Measurements from ENCODE around the gene DDHD1.
"Not testable (repeated sequence)": the region's sequence is repeated elsewhere in the genome, so short reads cannot be mapped to it uniquely, and the experiment has no call there.

DDHD1 gene

GRCh38 chr14:53152887-53153701 lies at the start of gene DDHD1:
Gene DDHD1 (minus strand): TSS chr14:53153323. CDS start chr14:53153098, 225 bp downstream.
- H3K4me3 ChIP-seq (ENCODE audit: low read depth, low read length), result peak within 1 kb of the TSS; percentile 90
- H3K79me2 ChIP-seq (ENCODE audit: control insufficient read depth, insufficient read depth, low read length, unreplicated experiment), result peaks cover 39% of the 10 kb centered on the region
- no peaks in the 10 kb centered on the region for H3K36me3 ChIP-seq (ENCODE audit: insufficient read depth, low read length)
- H3K4me1 ChIP-seq (ENCODE audit: control insufficient read depth, insufficient read depth, low read length, unreplicated experiment), result peaks cover 28% of the 10 kb centered on the region
- no peaks in the 10 kb centered on the region for H3K27me3 ChIP-seq (ENCODE audit: insufficient read depth, low read length)
- peak within 1 kb of the TSS; percentile 28; the same call in 1 of the 2 replicates for H3K27ac ChIP-seq (ENCODE audit: low read depth, low read length)
- peak within 1 kb of the TSS; percentile 92 for H2AFZ ChIP-seq (ENCODE audit: low read length, unreplicated experiment)

DNA sequence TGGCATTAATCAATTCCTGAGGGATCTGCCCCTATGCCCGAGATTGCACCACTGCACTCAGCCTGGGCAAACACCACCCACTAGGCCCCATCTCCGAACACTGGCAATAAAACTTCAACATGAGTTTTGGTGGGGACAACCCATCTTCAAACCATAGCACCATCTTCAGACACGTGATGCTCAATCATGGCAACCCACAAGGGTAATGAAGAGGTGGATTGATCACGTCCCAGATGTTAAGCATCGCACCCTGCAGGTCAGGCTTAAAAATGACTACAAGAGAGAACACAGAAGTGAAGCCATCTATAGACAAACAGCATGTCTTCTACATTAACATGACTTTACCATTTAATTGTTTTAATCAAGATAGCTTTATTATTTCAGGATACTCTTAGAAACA lies 42.8 kb upstream of the DDHD1 start:
- Histone ChIP-seq H2AFZ (ENCODE audit: low read length, unreplicated experiment) (no peak overlapping the region), H3K4me3 (ENCODE audit: low read depth, low read length) (no peak overlapping the region), H3K27me3 (ENCODE audit: insufficient read depth, low read length) (peaks cover 17% of the 10 kb centered on the region; the same call in 1 of the 2 replicates), H3K79me2 (ENCODE audit: control insufficient read depth, insufficient read depth, low read length, unreplicated experiment) (no peaks in the 10 kb centered on the region), H3K27ac (ENCODE audit: low read depth, low read length) (no peak overlapping the region), H3K36me3 (ENCODE audit: insufficient read depth, low read length) (no peaks in the 10 kb centered on the region), H3K4me1 (ENCODE audit: control insufficient read depth, insufficient read depth, low read length, unreplicated experiment) (no peaks in the 10 kb centered on the region)

DNA sequence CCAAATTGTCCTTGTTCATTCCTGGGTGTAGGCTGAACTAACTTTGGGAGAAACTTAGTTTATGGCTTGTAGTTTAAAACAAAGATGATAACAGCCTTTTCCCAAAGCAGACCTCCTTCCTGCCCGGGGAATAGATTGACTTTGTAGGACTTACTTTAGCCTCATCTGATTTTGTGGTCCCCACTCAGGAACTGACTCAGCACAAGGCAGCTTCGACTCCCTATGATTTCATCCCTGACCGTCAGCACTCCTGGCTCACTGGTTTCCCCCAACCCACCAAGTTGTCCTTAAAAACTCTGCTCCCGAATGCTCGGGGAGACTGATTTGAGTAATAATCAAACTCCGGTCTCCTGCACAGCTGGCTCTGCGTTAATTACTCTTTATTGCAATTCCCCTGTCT lies 40.1 kb upstream of the DDHD1 start:
- H3K27me3 ChIP-seq (ENCODE audit: insufficient read depth, low read length), result 0 out of 2 replicates have a peak, but pooled peaks cover 7% of the 10 kb centered on the region
- H2AFZ ChIP-seq (ENCODE audit: low read length, unreplicated experiment), result no peak overlapping the region
- H3K4me1 ChIP-seq (ENCODE audit: control insufficient read depth, insufficient read depth, low read length, unreplicated experiment), result no peaks in the 10 kb centered on the region
- no peak overlapping the region for H3K27ac ChIP-seq (ENCODE audit: low read depth, low read length)
- H3K79me2 ChIP-seq (ENCODE audit: control insufficient read depth, insufficient read depth, low read length, unreplicated experiment), result no peaks in the 10 kb centered on the region
- no peak overlapping the region for H3K4me3 ChIP-seq (ENCODE audit: low read depth, low read length)
- no peaks in the 10 kb centered on the region for H3K36me3 ChIP-seq (ENCODE audit: insufficient read depth, low read length)

DNA sequence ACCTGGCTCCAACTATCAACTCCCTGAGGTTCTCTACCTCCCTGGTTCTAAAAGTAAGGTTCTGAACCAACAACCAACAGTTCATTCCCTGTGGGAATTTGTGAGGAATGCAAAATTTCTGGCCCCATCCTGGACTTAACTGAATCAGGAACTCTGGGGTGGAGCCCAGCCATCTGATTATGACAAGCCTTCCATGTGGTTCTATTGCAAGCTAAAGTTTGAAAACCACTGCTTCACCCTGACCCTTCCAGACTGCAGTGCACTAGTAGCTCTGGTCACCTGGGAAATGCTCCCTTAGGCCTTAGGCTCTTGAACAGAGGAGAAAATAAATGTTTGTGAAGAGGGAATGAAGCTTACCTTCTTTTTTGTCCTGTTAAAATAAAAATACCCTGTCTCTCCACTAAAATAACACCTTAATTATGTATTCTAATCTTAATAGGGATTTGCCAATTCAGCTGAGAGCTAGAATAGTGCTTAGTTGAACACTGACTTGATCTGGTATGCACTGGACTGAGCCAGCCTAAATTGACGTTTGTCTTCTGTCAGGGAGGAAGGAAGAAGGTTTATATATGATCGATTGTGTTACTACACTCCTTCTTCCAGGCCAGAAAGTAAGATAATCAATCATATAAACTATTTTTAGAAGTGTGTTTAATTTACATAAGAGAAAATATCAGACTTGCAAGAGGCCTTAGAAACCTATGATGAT lies 39.1 kb upstream of the DDHD1 start:
- Histone ChIP-seq H3K79me2 (ENCODE audit: control insufficient read depth, insufficient read depth, low read length, unreplicated experiment) (no peaks in the 10 kb centered on the region), H2AFZ (ENCODE audit: low read length, unreplicated experiment) (no peak overlapping the region), H3K36me3 (ENCODE audit: insufficient read depth, low read length) (no peaks in the 10 kb centered on the region), H3K27me3 (ENCODE audit: insufficient read depth, low read length) (no peaks in the 10 kb centered on the region), H3K4me3 (ENCODE audit: low read depth, low read length) (no peak overlapping the region), H3K4me1 (ENCODE audit: control insufficient read depth, insufficient read depth, low read length, unreplicated experiment) (no peaks in the 10 kb centered on the region), H3K27ac (ENCODE audit: low read depth, low read length) (no peak overlapping the region)

- Histone ChIP-seq H3K79me2 (ENCODE audit: control insufficient read depth, insufficient read depth, low read length, unreplicated experiment) (no peaks in the 10 kb centered on the region), H3K27me3 (ENCODE audit: insufficient read depth, low read length) (no peaks in the 10 kb centered on the region), H2AFZ (ENCODE audit: low read length, unreplicated experiment) (no peak overlapping the region), H3K4me3 (ENCODE audit: low read depth, low read length) (no peak overlapping the region), H3K27ac (ENCODE audit: low read depth, low read length) (no peak overlapping the region), H3K4me1 (ENCODE audit: control insufficient read depth, insufficient read depth, low read length, unreplicated experiment) (no peaks in the 10 kb centered on the region), H3K36me3 (ENCODE audit: insufficient read depth, low read length) (no peaks in the 10 kb centered on the region)
Observed at GRCh38 chr14:53190938-53191337, 37.8 kb upstream of the DDHD1 start.

DNA sequence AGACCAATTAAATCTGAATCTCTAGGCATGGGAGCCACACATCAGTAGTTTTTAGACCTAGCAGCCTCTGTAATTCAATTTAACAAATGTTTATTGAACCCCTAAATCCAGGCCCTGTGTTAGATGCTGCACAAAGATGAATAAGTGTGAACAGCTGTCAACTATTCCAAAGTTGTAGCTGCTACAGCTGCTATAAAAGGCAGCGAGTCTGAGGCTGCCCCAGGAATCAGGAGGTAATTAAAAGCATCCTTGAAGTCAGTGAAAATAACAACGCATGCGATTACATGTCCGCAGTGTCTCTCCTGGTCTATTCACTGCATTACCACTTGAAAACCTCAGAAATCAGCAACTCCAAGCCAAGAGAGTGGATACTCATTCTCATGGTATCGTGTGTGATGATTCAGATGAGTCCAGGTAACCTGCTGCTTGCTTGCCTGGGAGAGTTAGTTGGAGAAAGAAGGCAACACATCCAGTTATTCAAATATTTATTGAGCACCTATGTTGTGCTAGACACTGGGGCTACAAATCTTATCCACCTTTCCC lies 34.9 kb upstream of the DDHD1 start:
- H2AFZ ChIP-seq (ENCODE audit: low read length, unreplicated experiment), result no peak overlapping the region
- no peak overlapping the region for H3K4me3 ChIP-seq (ENCODE audit: low read depth, low read length)
- H3K4me1 ChIP-seq (ENCODE audit: control insufficient read depth, insufficient read depth, low read length, unreplicated experiment), result no peaks in the 10 kb centered on the region
- H3K36me3 ChIP-seq (ENCODE audit: insufficient read depth, low read length), result no peaks in the 10 kb centered on the region
- no peaks in the 10 kb centered on the region for H3K27me3 ChIP-seq (ENCODE audit: insufficient read depth, low read length)
- H3K27ac ChIP-seq (ENCODE audit: low read depth, low read length), result no peak overlapping the region
- no peaks in the 10 kb centered on the region for H3K79me2 ChIP-seq (ENCODE audit: control insufficient read depth, insufficient read depth, low read length, unreplicated experiment)

DNA sequence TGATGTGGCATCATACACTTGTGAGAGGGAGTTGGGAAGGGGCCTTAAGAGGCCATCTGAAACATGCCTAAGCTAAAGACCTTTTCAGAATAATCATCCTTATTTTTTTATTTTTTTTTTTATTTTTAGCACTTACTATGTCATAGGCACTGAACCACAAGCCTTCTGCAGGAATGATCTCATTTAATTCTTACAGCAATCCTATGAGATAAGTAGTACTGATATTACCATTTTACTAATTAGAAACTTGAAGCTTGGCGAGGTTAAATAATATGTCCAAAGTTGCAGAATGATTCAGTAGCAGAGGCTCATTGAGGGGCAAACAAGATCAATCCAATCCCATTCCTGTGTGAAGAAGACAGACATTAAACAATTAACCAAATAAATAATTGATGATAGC lies 33.4 kb upstream of the DDHD1 start:
- H3K4me3 ChIP-seq (ENCODE audit: low read depth, low read length), result no peak overlapping the region
- H2AFZ ChIP-seq (ENCODE audit: low read length, unreplicated experiment), result no peak overlapping the region
- no peaks in the 10 kb centered on the region for H3K79me2 ChIP-seq (ENCODE audit: control insufficient read depth, insufficient read depth, low read length, unreplicated experiment)
- no peaks in the 10 kb centered on the region for H3K36me3 ChIP-seq (ENCODE audit: insufficient read depth, low read length)
- no peaks in the 10 kb centered on the region for H3K27me3 ChIP-seq (ENCODE audit: insufficient read depth, low read length)
- H3K27ac ChIP-seq (ENCODE audit: low read depth, low read length), result no peak overlapping the region
- H3K4me1 ChIP-seq (ENCODE audit: control insufficient read depth, insufficient read depth, low read length, unreplicated experiment), result no peaks in the 10 kb centered on the region

DNA sequence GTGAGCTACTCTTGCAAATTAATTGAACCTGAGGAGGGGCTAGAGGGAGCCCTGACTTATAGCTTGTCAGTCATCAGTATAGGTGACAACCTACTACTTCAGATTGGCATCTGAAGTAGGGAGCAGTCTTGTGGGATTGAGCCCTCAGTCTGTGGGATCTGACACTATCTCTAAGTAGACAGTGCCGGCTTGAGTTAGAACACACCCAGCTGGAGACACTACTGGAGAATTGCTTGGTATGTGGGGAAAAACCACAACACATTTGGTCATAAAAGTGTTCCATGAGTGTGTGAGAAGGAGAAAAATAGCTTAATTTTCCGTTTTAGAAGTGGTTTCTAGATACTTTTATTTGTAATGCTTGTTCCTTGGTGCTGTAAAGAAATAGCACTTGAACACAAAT lies 30.5 kb upstream of the DDHD1 start:
- no peaks in the 10 kb centered on the region for H3K4me1 ChIP-seq (ENCODE audit: control insufficient read depth, insufficient read depth, low read length, unreplicated experiment)
- no peaks in the 10 kb centered on the region for H3K36me3 ChIP-seq (ENCODE audit: insufficient read depth, low read length)
- peaks cover 7% of the 10 kb centered on the region; the same call in 1 of the 2 replicates for H3K27me3 ChIP-seq (ENCODE audit: insufficient read depth, low read length)
- H3K27ac ChIP-seq (ENCODE audit: low read depth, low read length), result no peak overlapping the region
- no peak overlapping the region for H2AFZ ChIP-seq (ENCODE audit: low read length, unreplicated experiment)
- H3K79me2 ChIP-seq (ENCODE audit: control insufficient read depth, insufficient read depth, low read length, unreplicated experiment), result no peaks in the 10 kb centered on the region
- no peak overlapping the region for H3K4me3 ChIP-seq (ENCODE audit: low read depth, low read length)

- no peak overlapping the region for H3K27ac ChIP-seq (ENCODE audit: low read depth, low read length)
- no peaks in the 10 kb centered on the region for H3K4me1 ChIP-seq (ENCODE audit: control insufficient read depth, insufficient read depth, low read length, unreplicated experiment)
- H2AFZ ChIP-seq (ENCODE audit: low read length, unreplicated experiment), result no peak overlapping the region
- H3K79me2 ChIP-seq (ENCODE audit: control insufficient read depth, insufficient read depth, low read length, unreplicated experiment), result no peaks in the 10 kb centered on the region
- peaks cover 7% of the 10 kb centered on the region; the same call in 1 of the 2 replicates for H3K27me3 ChIP-seq (ENCODE audit: insufficient read depth, low read length)
- H3K4me3 ChIP-seq (ENCODE audit: low read depth, low read length), result no peak overlapping the region
- H3K36me3 ChIP-seq (ENCODE audit: insufficient read depth, low read length), result no peaks in the 10 kb centered on the region
Observed at GRCh38 chr14:53183056-53183455, 29.9 kb upstream of the DDHD1 start.

DNA sequence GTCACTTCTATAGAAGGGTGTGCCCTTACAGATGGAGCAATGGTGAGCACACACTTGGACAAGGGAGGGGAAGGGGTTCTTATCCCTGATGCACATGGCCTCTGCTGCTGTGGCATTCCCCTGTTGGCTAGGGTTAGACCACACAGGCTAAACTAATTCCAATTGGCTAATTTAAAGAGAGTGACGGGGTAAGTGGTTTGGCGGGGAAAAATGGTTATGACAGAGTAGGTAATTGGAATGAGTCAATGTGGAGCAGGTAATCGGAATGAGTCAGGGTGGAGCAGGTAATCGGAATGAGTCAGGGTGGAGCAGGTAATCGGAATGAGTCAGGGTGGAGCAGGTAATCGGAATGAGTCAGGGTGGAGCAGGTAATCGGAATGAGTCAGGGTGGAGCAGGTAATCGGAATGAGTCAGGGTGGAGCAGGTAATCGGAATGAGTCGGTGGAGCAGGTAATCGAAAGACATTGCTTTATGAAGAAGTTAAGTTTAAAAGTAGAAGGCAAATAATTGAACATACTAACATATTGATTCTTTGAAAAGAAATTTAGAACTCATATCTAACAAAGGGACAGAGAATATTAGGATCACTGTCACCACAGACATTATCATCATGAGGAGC lies 28.4 kb upstream of the DDHD1 start:
- not testable (repeated sequence) for H3K27me3 ChIP-seq (ENCODE audit: insufficient read depth, low read length); H3K4me3 ChIP-seq (ENCODE audit: low read depth, low read length); H3K79me2 ChIP-seq (ENCODE audit: control insufficient read depth, insufficient read depth, low read length, unreplicated experiment); H3K27ac ChIP-seq (ENCODE audit: low read depth, low read length); H3K4me1 ChIP-seq (ENCODE audit: control insufficient read depth, insufficient read depth, low read length, unreplicated experiment); H3K36me3 ChIP-seq (ENCODE audit: insufficient read depth, low read length); H2AFZ ChIP-seq (ENCODE audit: low read length, unreplicated experiment)
